ENCODE results near the gene RAD54L. TPM values are rescaled to one million over a fixed set of nuclear protein-coding genes. Genes with fewer than 3 reads are reported as not detected.

The RAD54L gene
- total and polyA plus RNA-seq, 2 donors from 2014 or later, result 1.2 to 1.7 TPM

DNA sequence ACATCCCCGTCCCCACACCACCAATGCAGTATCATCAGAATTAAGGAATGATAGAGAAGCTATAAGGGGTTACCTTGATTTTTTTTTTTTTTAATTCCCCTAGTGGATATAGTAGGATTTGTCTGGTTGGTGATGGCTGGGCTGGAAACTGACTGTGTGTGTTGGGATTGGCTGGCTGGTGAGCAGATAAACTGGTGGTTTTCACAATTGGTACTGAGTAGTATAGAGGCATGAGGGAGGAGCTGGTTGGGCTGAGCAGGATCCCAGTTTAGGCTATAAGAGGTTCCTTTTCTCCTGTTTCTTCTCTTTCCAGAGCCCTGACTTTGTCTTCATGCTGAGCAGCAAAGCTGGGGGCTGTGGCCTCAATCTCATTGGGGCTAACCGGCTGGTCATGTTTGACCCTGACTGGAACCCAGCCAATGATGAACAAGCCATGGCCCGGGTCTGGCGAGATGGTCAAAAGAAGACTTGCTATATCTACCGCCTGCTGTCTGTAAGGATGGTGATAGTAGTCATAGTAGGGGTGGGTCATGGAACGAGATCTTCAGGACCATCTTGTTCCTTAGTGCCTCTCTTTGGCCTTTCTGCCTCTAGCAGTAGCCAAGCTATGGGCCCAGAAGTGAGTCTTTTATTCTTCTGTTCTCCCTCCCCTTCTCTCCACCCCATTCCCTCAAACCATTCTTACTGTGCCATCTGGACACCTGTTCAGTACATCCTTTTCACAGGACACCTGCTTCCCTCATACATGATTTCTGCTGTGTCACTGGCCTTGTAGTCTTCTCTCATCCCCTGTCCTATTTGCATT lies 26.9 kb downstream of the RAD54L start:
- Histone ChIP-seq H3K9me3 (ENCODE audit: control insufficient read depth in 2 of 3, insufficient read depth in 1 of 3, low read length in 3 of 3) (no peaks in the 10 kb centered on the region), H3K9ac (ENCODE audit: low read length in 3 of 3) (no peak overlapping the region), H3K36me3 (ENCODE audit: control insufficient read depth in 2 of 3, insufficient read depth in 3 of 3, low read length in 3 of 3) (peaks cover 0 to 4% (median 0%) of the 10 kb centered on the region in 3 donors), H3K4me1 (ENCODE audit: control insufficient read depth in 2 of 3, insufficient read depth in 2 of 3, low read depth in 1 of 3, low read length in 3 of 3) (no peaks in the 10 kb centered on the region), H3K4me3 (ENCODE audit: low read length in 3 of 3) (no peak overlapping the region), H3K27ac (ENCODE audit: low read depth in 2 of 2, low read length in 2 of 2) (no peak overlapping the region), H3K27me3 (ENCODE audit: control insufficient read depth, insufficient read depth, low read length) (no peaks in the 10 kb centered on the region)
- no peak for DNase-seq
- no peak for FAIRE-seq
- TF ChIP-seq, protein P1, sequence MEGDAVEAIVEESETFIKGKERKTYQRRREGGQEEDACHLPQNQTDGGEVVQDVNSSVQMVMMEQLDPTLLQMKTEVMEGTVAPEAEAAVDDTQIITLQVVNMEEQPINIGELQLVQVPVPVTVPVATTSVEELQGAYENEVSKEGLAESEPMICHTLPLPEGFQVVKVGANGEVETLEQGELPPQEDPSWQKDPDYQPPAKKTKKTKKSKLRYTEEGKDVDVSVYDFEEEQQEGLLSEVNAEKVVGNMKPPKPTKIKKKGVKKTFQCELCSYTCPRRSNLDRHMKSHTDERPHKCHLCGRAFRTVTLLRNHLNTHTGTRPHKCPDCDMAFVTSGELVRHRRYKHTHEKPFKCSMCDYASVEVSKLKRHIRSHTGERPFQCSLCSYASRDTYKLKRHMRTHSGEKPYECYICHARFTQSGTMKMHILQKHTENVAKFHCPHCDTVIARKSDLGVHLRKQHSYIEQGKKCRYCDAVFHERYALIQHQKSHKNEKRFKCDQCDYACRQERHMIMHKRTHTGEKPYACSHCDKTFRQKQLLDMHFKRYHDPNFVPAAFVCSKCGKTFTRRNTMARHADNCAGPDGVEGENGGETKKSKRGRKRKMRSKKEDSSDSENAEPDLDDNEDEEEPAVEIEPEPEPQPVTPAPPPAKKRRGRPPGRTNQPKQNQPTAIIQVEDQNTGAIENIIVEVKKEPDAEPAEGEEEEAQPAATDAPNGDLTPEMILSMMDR (IDR thresholded peaks at IDR 0.05; ENCODE audit: borderline replicate concordance, extremely low read depth, insufficient read depth), result no peak
- intact Hi-C loops (cut with DNase I), result no loop called here

DNA sequence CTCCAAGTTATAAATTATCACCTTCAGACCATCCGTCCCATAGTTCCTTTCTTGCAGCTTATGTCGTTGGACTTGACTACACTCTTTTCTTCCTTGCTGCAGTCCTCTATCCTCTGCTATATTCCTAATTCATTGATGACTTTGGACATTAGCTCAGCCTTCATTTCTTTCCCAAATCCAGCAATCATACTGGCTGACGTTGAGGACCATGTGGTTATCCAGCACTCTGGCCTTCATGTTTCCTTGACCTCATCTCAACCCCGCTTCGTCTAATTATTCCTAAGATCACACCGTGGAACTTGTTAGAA lies 27.4 kb downstream of the RAD54L start:
- H3K27me3 ChIP-seq (ENCODE audit: control insufficient read depth, insufficient read depth, low read length), result no peaks in the 10 kb centered on the region
- FAIRE-seq (no peak), DNase-seq (no peak)
- intact Hi-C loops (cut with DNase I), result no loop called here
- H3K9me3 ChIP-seq (ENCODE audit: control insufficient read depth in 2 of 3, insufficient read depth in 1 of 3, low read length in 3 of 3), result no peaks in the 10 kb centered on the region
- TF ChIP-seq, protein P1 (IDR thresholded peaks at IDR 0.05; ENCODE audit: borderline replicate concordance, extremely low read depth, insufficient read depth), result no peak
- no peak overlapping the region for H3K27ac ChIP-seq (ENCODE audit: low read depth in 2 of 2, low read length in 2 of 2)
- H3K36me3 ChIP-seq (ENCODE audit: control insufficient read depth in 2 of 3, insufficient read depth in 3 of 3, low read length in 3 of 3), result peaks cover 0 to 4% (median 0%) of the 10 kb centered on the region in 3 donors
- no peak overlapping the region for H3K4me3 ChIP-seq (ENCODE audit: low read length in 3 of 3)
- no peaks in the 10 kb centered on the region for H3K4me1 ChIP-seq (ENCODE audit: control insufficient read depth in 2 of 3, insufficient read depth in 2 of 3, low read depth in 1 of 3, low read length in 3 of 3)
- no peak overlapping the region for H3K9ac ChIP-seq (ENCODE audit: low read length in 3 of 3)

DNA sequence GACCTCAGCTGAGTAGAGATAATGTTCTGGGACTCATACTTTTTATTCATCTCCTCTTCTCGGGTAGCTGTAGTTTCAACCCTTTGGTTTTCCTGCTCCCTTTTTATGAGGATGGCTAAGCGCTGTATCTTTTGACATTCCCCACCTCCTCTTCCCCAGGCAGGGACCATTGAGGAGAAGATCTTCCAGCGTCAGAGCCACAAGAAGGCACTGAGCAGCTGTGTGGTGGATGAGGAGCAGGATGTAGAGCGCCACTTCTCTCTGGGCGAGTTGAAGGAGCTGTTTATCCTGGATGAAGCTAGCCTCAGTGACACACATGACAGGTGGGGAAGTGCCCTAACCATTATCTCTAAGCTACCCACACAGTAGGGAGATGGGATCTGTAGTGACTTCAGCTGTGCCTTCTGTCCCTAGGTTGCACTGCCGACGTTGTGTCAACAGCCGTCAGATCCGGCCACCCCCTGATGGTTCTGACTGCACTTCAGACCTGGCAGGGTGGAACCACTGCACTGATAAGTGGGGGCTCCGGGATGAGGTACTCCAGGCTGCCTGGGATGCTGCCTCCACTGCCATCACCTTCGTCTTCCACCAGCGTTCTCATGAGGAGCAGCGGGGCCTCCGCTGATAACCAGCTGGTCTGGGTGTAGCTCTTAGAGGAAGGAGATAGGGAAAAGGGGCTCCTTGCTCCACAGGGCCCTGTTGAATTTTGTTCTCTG lies 30.3 kb downstream of the RAD54L start:
- no peak overlapping the region for H3K9ac ChIP-seq (ENCODE audit: low read length in 3 of 3)
- no peak overlapping the region for H3K27ac ChIP-seq (ENCODE audit: low read depth in 2 of 2, low read length in 2 of 2)
- H3K36me3 ChIP-seq (ENCODE audit: control insufficient read depth in 2 of 3, insufficient read depth in 3 of 3, low read length in 3 of 3), result peaks cover 0 to 12% (median 12%) of the 10 kb centered on the region in 3 donors
- H3K4me3 ChIP-seq (ENCODE audit: low read length in 3 of 3), result no peak overlapping the region
- intact Hi-C loops (cut with DNase I), result no loop called here
- no peaks in the 10 kb centered on the region for H3K4me1 ChIP-seq (ENCODE audit: control insufficient read depth in 2 of 3, insufficient read depth in 2 of 3, low read depth in 1 of 3, low read length in 3 of 3)
- FAIRE-seq (no peak), DNase-seq (no peak)
- no peaks in the 10 kb centered on the region for H3K27me3 ChIP-seq (ENCODE audit: control insufficient read depth, insufficient read depth, low read length)
- no peaks in the 10 kb centered on the region for H3K9me3 ChIP-seq (ENCODE audit: control insufficient read depth in 2 of 3, insufficient read depth in 1 of 3, low read length in 3 of 3)
- TF ChIP-seq, protein P1 (IDR thresholded peaks at IDR 0.05; ENCODE audit: borderline replicate concordance, extremely low read depth, insufficient read depth), result no peak
